Activated T-helper 1 cell treated with anti-CD3 and anti-CD28 coated beads, Interleukin-2, amount 50 U/mL, for 16 hours (primary cell): ENCODE measurements around the gene CHRNE.
"Not testable (repeated sequence)": the region's sequence is repeated elsewhere in the genome, so short reads cannot be mapped to it uniquely, and the experiment has no call there.

Experiments used
- DNase-seq, 2 donors: peaks; one replicate each; pipeline ENCODE4 v3.0.0-alpha.2; 2020; ENCODE audit warnings: low read depth in 1 of 2, low spot score in 1 of 2

The CHRNE gene

GRCh38 chr17:4857347-4857746 lies 45.6 kb downstream of the CHRNE start:
- not testable (repeated sequence) for DNase-seq

- no peak for DNase-seq
Observed at GRCh38 chr17:4856937-4857314, 46.0 kb downstream of the CHRNE start.

GRCh38 chr17:4856271-4856936 lies 46.5 kb downstream of the CHRNE start:
- DNase-seq, result no peak

GRCh38 chr17:4854111-4854681 lies 48.7 kb downstream of the CHRNE start:
- no peak for DNase-seq

GRCh38 chr17:4853208-4853671 lies 49.7 kb downstream of the CHRNE start:
- DNase-seq, result no peak

- DNase-seq, result no peak
Observed at GRCh38 chr17:4852567-4853207, 50.2 kb downstream of the CHRNE start.

GRCh38 chr17:4851084-4851483 lies 51.8 kb downstream of the CHRNE start:
- no peak for DNase-seq

GRCh38 chr17:4850246-4850645 lies 52.7 kb downstream of the CHRNE start:
- DNase-seq, result no peak

GRCh38 chr17:4849011-4849536 lies 53.8 kb downstream of the CHRNE start:
- no peak for DNase-seq
